ENCODE data around the gene LRRC75A. TPM values are rescaled to one million over a fixed set of nuclear protein-coding genes. Genes with fewer than 3 reads are reported as not detected.

LRRC75A gene
- total and polyA plus RNA-seq, 2 of the 13 experiments (the other 11 are each of a cell fraction or from before 2014, with no cell fraction given): 0.03 TPM; not detected in 1

GRCh38 chr17:16521070-16521727 lies 29.2 kb upstream of the LRRC75A start (continued):
- no peak for TF ChIP-seq ZNF639 (CRISPR knock-in tag; conservative IDR thresholded peaks at IDR 0.05)
- TF ChIP-seq TRIM24 (CRISPR knock-in tag; IDR thresholded peaks at IDR 0.05): no peak
- TF ChIP-seq KLF13 (CRISPR knock-in tag; IDR thresholded peaks at IDR 0.05): no peak
- TF ChIP-seq, protein P1, sequence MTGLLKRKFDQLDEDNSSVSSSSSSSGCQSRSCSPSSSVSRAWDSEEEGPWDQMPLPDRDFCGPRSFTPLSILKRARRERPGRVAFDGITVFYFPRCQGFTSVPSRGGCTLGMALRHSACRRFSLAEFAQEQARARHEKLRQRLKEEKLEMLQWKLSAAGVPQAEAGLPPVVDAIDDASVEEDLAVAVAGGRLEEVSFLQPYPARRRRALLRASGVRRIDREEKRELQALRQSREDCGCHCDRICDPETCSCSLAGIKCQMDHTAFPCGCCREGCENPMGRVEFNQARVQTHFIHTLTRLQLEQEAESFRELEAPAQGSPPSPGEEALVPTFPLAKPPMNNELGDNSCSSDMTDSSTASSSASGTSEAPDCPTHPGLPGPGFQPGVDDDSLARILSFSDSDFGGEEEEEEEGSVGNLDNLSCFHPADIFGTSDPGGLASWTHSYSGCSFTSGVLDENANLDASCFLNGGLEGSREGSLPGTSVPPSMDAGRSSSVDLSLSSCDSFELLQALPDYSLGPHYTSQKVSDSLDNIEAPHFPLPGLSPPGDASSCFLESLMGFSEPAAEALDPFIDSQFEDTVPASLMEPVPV (CRISPR knock-in tag; IDR thresholded peaks at IDR 0.05): no peak
- no peak for TF ChIP-seq MEIS2 (CRISPR knock-in tag; IDR thresholded peaks at IDR 0.05)
- no peak for TF ChIP-seq ZNF282 (IDR thresholded peaks at IDR 0.05; ENCODE audit: partially characterized antibody)
- TF ChIP-seq SMAD1 (CRISPR knock-in tag; IDR thresholded peaks at IDR 0.05; ENCODE audit: borderline replicate concordance, low read depth): no peak
- TF ChIP-seq TARDBP (CRISPR knock-in tag; IDR thresholded peaks at IDR 0.05): 0 out of 2 replicates have a peak, but pooled peaks have one; percentile 43
- TF ChIP-seq ZNF850 (CRISPR knock-in tag; conservative IDR thresholded peaks at IDR 0.05): no peak
- no peak for TF ChIP-seq SKI (IDR thresholded peaks at IDR 0.05; ENCODE audit: partially characterized antibody)
- no peak for TF ChIP-seq ZNF616 (CRISPR knock-in tag; IDR thresholded peaks at IDR 0.05; ENCODE audit: low read depth)
- TF ChIP-seq NKX3-1 (CRISPR knock-in tag; IDR thresholded peaks at IDR 0.05): no peak
- no peak for TF ChIP-seq ZNF232 (CRISPR knock-in tag; IDR thresholded peaks at IDR 0.05; ENCODE audit: borderline replicate concordance)
- TF ChIP-seq ZNF879 (CRISPR knock-in tag; IDR thresholded peaks at IDR 0.05): no peak
- no peak for TF ChIP-seq ZNF784 (CRISPR knock-in tag; IDR thresholded peaks at IDR 0.05; ENCODE audit: borderline replicate concordance)
- TF ChIP-seq ZKSCAN8 (CRISPR knock-in tag; IDR thresholded peaks at IDR 0.05; ENCODE audit: borderline replicate concordance): peak; percentile 64; the same call in 1 of the 2 replicates
- TF ChIP-seq, protein P2, sequence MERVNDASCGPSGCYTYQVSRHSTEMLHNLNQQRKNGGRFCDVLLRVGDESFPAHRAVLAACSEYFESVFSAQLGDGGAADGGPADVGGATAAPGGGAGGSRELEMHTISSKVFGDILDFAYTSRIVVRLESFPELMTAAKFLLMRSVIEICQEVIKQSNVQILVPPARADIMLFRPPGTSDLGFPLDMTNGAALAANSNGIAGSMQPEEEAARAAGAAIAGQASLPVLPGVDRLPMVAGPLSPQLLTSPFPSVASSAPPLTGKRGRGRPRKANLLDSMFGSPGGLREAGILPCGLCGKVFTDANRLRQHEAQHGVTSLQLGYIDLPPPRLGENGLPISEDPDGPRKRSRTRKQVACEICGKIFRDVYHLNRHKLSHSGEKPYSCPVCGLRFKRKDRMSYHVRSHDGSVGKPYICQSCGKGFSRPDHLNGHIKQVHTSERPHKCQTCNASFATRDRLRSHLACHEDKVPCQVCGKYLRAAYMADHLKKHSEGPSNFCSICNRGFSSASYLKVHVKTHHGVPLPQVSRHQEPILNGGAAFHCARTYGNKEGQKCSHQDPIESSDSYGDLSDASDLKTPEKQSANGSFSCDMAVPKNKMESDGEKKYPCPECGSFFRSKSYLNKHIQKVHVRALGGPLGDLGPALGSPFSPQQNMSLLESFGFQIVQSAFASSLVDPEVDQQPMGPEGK (CRISPR knock-in tag; IDR thresholded peaks at IDR 0.05): no peak
- TF ChIP-seq ZNF75D (CRISPR knock-in tag; IDR thresholded peaks at IDR 0.05; ENCODE audit: borderline replicate concordance): no peak
- TF ChIP-seq ZBTB21 (CRISPR knock-in tag; IDR thresholded peaks at IDR 0.05): no peak
- no peak for TF ChIP-seq GABPA (IDR thresholded peaks at IDR 0.05; ENCODE audit: low read depth, low read length)
- TF ChIP-seq GABPA (CRISPR knock-in tag; IDR thresholded peaks at IDR 0.05; ENCODE audit: low read depth): 0 out of 2 replicates have a peak, but pooled peaks have one; percentile 28
- no peak for TF ChIP-seq ZNF816 (CRISPR knock-in tag; IDR thresholded peaks at IDR 0.05; ENCODE audit: borderline replicate concordance)
- peak; percentile 49 for TF ChIP-seq MED1 (CRISPR knock-in tag; IDR thresholded peaks at IDR 0.05)
- 0 out of 2 replicates have a peak, but pooled peaks have one; percentile 17 for TF ChIP-seq SOX5 (CRISPR knock-in tag; IDR thresholded peaks at IDR 0.05; ENCODE audit: borderline replicate concordance)
- no peak for TF ChIP-seq MTF2 (CRISPR knock-in tag; IDR thresholded peaks at IDR 0.05; ENCODE audit: borderline replicate concordance)
- no peak for TF ChIP-seq ZNF17 (CRISPR knock-in tag; IDR thresholded peaks at IDR 0.05)
- no peak for TF ChIP-seq ZSCAN20 (CRISPR knock-in tag; IDR thresholded peaks at IDR 0.05; ENCODE audit: borderline replicate concordance)
